Stimulated activated CD4-positive, alpha-beta T cell treated with anti-CD3 and anti-CD28 coated beads, Interleukin-15, amount 100 ng/mL, for 48 hours (primary cell): Measurements from ENCODE around the gene PTPRO.
A peak's percentile ranks its signal among the peaks of the same experiment; 100 is the strongest.

Experiments used
- DNase-seq, 2 donors: peaks; one replicate each; pipeline ENCODE4 v3.0.0-alpha.2; 2020; ENCODE audit warnings: low read depth in 2 of 2

PTPRO gene

DNA sequence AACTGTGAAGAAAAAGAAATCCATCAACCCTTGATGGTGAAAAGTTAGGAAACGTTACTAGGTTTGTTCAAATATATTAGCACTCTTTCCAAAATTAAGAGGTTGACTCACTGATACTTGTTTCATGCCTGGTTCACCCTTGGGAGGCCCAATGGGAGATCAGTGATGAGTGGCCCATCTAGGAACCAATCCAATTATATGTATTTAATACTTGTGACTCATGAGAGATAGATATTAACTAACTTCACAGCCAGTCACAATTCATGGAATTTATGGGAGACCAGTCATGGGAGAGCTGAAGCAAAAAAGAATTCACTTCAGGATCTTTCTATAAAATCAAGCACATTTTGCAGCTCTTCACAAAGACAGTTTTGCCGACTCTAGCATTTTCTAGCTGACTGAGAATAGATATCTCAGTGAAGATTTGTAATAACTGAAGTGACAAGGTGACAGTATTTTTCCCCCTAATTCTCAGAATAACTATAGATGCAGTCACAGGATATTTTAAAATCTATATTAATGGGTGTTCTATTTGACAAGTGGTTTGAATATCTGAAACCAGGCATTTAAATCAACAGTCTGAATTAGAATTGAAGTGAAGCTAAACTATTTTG, 236.7 kb downstream of the PTPRO start:
- no peak for DNase-seq

DNA sequence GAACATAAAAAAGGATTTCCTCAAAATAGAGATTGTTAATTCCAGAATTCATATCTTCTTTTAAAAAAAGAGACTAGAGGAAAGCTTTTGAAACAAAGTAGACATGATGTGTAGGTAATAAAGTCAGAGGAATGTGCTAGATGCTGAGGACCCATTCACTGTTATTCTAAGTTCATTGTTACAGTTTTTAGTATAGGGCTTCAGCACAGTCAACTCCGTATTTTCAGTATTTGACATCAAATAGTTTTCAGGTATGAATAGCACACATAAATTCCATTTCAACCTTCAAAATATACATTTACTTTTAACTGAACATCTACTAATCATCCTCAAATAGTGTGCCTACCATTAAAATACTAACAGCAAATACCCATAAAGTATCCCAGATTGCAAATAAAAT, 239.1 kb downstream of the PTPRO start:
- DNase-seq, result no peak

DNA sequence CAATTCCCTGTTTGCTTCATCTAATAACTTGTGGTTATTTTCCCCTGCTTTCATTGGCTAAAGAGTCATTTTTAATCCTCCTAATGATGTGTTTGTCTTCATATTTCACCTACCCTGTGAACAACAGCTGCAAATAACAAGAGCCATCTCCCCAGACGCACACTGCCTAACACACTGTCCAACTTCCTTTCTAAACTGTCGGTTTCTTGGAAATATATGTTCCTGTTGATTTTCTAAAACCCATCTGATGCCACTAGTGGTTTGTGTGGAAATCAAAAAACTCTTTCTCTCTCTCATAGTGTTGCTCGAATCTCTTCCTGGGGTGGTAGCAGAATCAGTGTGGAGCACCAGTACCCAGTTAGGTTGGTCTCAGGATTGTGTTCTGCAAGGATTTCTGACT, 240.0 kb downstream of the PTPRO start:
- no peak for DNase-seq

DNA sequence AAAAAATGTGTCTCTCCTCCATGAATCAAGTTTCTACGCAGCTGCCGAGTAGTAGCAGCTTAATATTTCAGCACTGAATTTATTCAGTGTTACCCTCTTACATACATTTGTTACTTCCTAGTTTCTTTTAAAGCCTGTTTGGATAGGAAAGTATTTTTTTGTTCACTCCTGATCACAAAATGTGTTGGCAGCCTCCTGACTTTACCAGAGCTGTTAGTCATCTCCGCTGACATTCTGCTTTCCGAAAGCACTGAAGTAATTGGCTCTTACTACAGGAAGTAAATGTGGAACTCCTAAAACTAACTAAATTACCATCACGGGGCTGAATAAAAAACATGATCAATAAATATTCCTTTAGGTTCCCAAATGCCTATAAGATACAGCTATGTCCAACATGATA, 241.4 kb downstream of the PTPRO start:
- peak; percentile 20 to 25 for DNase-seq

DNA sequence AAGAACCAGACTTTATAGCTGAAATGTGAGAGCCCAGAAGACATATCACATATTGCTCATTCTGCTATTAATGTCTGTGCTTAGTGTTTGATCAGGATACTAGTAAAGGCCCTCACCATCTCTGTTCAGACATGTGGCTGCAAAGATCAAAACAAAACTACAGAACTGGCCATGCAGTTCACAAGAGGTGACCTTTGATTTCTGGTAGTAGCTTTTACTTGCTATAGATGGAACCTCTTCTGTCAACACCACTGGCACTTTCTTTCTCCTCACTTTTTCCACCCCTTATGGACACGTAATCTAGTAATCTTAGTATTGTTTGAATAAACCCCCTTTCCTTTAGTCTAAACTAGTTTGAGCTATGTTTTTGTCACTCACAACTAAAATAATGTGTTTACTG, 252.0 kb downstream of the PTPRO start:
- DNase-seq, result no peak

DNA sequence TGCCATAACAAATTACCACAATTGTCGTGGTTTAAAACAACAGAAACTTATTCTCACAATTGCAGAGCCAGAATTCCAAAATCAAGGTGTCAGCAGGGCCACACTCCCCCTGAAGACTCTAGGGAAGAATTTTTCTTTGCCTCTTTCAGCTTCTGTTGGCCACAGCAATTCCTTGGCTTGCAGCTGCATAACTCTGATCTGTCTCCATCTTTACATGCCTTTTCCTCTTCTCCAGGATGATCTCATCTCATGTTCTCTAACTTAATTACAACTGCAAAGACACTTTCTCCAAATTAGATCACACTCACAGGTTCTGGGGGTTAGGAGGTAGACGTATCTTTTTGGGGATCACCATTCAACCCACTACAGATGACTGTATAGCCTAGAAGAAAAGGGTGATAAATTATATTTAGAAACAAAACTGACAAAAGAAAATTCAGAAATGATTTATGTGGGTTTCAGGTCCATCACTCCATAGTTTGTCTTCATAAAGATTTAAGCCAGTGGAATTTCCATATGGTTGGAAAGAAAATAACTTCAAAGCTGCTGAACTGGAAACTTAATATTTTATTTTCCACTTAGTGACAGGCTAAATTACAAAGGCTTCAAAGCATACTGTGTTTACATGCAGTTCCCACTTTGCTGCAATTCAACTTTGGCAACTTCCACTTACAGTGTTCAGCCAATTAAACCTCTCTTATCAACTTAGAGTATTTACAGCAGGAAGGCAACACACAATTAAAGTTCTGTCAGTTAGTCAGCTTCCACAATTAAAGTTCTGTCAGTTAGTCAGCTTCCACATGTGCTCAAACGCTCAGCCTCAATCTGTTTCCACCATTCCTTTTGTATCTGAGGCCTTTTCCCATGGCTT, 253.6 kb downstream of the PTPRO start:
- no peak for DNase-seq

DNA sequence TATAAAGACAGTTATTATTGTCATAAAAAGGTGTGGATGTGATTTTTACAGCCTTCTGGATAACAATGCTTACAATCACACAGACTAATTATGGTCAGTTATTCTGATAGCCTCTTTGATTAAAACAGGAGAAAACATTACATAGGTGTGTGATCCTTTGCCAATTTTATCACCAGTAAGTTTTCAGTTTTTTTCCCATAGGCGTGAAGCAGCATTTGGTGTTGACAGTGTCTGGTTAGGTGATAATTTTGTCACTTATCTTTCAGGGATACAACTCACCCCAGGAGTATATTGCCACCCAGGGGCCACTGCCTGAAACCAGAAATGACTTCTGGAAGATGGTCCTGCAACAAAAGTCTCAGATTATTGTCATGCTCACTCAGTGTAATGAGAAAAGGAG, 258.1 kb downstream of the PTPRO start:
- no peak for DNase-seq

DNA sequence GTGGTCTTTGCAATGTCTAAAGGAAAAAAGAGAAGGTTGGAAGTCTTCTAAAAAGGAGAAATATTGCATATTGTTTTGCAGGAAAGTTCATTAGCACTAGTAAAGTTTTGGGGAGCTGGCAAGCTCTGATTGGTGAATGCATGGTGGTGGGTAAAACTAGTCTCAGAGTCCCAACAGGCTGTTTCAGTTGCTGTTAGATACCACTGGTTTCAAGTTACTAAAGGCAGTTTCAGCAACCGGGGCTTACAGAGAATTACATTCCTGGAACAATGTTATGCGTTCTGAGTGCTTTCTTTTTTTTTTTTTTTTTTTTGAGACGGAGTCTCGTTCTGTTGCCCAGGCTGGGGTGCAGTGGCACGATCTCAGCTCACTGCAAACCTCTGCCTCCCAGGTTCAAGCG, 258.7 kb downstream of the PTPRO start:
- no peak for DNase-seq

DNA sequence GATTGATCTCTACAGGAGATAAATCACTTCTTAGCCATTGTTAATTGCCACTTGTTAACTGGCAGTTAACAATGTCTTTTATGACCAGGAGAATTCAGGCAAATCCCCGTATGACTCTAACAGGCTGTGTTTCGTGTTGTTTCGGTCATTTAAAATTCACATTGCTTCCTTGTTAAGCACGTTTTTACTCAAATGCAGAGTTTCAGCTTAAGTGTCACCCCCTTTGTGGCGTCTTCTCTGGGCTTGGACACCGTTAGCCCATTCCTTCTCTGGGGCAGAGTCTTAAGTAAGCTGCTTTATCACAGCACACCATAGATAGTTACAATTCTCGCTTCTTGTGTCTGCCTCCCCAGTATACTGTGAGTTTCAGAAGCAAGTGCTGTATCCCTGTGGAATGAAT, 261.5 kb downstream of the PTPRO start:
- no peak for DNase-seq

DNA sequence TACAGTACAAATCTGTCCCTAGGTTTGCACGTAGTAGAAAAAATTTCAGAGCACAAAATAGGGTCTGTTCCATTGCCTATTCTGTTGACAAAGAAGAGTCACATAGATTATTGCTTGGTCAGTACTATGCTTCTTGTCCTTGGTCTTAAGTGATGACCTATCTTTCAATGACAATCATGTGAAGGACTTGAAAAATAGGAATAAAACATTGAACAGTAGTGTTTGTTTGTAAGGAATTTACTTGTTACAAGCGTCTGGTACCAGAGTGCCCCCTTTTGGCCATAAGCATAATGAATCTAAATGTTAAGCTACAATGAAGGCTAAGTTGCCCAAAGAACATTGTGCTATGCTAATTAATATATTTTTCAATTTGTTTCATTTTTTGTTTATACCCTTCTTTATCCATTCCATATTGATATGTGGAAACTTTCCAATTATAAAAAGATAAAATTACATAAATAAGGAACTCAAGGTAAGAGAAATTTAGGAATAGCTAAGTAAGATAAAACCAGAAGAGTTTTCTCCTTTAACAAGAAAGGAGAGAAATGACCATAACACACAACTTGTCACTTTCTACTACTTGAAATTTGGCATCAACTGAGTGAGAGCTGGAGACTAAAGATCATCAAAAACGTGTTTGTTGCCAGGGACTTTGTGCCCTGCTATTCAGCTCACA, 262.2 kb downstream of the PTPRO start:
- no peak for DNase-seq

DNA sequence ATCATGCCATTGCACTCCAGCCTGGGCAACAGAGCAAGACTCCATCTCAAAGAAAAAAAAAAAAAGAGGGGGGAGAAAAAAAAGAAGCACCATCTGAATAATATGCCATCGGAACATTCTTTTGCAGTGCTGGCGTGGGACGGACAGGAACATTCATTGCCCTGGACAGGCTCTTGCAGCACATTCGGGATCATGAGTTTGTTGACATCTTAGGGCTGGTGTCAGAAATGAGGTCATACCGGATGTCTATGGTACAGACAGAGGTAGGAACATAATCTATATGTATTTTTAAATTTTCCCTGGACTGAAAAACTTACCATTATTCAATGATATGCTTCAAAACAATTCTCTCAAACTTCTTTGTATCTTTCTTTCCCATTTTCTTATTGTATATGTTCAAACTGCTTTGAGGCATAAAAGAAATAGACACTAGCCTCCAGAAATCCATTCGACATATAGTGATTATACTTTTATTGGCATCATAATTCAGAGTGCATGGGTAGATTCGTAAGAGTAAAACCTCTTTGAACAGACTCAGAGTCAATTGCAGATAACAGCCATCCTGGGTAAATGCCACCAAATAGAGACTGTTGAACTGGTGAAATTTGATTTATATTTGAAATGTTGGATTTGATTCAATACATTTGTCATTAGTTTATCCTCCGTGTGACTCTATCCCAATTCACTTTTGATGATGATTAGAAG, 267.2 kb downstream of the PTPRO start:
- DNase-seq, result no peak

DNA sequence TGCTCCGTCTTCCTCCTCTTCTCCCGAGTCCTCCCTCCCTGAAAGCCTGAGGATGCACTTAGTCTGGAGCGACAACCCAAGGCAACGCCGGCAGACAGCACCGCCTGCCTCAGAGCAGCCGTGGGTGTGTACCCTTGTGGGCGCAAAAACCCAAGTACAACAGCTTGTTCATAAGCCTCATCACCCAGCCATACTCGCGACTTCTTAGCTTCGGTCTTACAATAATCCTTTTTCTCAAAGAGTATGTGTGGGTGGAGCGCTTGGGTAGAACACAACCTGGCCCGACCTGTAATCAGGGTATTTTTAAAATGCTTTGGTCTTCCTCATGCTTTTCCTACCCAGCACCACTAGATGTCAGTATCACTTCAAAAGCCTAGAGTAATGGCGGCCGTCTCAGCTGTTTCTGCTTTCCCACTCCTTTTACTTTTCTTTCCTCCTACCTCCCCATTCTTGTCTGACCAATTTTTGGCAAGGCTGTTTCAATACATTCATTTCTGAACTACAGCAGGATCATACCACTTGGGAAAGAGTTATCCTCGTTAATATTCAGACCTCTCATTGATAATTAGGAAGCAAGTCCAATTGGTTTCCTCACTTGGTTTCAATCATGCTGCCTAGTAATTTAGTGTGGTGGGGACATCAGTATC, 268.0 kb downstream of the PTPRO start:
- DNase-seq, result peak in 1 of 2 donors; percentile 5

DNA sequence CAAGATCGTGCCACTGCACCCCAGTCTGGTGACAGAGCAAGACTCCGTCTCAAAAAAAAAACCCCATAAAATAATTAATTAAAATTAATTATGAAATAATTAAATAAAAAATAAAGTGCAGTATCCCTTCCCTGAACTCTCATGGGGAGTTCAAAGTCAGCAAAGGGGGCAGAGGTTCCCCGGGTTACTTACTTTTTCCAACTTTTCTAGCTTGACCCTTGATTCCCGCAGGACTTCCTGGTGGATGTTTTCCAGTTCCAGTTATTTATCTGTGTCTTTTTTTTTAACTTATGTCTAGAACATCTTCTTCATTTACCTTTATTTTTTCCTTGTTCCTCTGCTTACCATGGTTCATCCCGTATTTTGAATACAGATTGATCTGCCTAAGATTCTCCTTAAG, 269.5 kb downstream of the PTPRO start:
- DNase-seq, result no peak

DNA sequence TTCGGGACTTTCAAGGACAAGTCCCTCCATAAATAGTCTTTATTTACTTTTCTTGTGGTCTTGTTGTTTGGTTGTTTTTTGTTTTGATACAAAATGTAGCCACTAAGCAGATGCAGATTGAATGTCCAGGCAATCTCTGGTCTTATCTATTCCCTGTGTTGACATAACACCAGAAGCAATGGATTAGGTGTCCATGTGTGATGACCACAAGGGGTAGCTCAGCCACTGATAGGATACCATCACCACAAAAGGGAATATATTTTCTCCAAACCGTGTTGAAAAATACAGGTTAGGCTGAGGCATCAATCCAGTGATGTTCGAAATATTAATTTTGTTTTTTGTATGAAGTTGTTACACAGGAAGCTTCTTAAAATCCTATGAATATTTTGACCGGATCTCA, 270.6 kb downstream of the PTPRO start:
- DNase-seq, result no peak

DNA sequence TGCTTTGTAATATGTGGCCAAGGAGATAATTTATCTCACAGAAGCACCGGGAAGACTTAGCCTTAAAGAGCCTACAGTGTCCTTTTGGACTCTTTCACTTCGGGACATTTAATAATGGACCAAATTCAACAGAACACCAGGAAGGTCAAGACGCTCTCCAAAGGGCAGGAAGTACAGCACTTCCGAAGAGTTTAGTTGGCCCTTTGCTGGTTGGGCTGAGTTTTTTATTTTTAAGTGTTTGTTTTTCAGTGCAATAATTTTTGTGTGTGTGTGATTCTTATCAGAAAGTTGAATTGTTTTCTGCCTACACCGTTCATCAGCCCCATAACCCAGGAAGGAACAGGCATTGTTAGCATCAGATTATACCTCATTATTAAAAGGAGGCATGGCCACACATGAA, 273.9 kb downstream of the PTPRO start:
- DNase-seq, result no peak

DNA sequence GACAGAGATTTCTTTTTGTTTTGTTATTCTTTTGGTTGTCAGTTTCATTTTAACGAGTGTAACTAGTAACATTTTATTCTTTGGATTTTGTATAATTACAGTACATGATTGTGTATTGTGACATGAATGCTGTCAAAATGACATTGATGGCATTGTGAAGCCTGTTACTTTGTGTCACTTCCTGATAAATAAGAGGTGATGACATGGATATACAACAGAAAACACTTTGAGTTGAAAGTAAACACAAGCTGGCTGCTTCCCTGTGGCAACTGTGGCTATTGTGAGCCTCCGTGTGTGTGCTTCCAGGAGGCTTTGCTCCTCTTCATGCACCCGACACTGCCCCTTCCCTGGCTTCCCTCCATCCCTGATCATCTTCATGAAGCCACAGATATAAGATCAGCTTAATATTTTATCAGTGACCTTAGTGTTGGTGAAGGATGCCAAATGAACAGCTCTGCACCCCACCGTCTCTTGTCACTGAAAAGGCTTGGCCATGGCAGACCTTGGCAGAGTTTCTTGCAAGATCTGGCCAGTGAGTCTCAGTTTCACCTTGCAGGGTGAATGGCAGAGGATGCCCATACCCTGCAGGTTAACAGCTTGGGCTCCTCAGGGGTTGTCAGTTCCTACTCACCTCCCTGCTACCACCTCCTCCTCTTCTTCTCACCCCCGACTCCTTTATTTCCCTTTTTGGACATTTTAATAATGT, 275.0 kb downstream of the PTPRO start:
- no peak for DNase-seq

DNA sequence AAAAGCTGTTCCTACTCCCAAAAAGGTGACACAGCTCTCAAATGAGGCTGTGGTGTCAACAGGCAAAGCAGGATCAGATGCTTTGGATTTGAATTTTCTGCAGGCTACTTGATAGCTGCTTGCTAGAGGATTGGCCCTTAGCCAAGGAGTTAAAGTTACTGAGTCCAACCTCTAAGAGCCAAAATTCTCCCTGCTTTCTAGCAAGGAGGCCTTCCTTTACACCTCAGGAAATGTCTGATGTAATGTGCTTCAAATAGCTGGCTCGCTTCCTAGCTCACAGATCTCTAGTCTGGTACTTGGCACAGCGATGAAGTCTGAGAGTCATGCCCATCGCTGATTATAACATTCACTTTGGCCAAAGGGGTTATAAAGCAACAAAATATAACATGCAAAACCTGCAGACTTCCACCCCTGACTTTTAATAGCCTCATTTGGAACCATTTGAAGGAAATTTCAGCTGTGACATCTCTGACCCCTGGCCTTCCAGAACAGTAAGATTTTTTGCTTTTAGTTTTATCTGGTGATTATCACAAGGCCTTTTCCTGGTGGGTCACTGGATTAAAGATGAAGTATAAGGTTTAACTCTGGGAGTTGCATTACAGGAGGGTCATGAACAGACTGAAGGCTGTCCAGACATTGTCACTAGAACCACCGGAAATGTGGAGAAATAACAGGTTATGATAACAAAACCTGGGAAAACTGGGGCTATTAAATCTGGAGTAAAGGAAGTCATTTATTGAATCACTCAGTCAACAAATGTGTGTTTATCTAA, 277.1 kb downstream of the PTPRO start:
- no peak for DNase-seq

DNA sequence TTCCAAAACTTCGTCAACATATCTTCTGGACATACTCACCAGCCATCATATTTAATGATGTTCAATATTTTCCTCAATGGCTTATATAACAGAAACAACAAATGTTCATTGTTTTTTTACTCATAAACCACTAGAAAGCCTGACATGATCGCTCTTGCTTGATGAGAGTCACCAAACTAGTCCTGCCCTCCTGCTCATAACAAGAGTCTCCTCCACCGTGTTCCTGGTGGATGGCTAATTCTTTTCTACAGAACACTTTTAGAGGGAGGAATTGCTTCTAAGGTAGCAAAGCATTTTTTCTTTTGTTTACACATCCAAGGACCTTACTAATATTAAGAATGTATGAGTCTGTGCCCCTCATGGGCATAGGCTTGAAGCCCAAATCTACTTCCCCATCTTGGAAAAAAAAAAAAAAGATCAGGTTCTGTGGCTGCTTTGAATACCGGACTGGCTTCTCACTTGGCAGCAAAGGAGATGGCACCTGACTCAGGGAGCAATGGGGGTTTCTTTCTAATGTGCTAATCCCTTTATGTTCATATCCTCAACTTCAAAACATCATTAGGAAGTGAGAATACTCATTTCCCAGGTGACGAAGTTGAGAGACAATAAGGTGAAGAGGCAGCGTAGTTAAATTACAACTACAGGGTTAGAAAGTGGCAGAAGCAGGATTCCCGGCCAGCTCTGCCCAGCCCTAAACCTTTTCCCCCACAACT, 278.1 kb downstream of the PTPRO start:
- no peak for DNase-seq

DNA sequence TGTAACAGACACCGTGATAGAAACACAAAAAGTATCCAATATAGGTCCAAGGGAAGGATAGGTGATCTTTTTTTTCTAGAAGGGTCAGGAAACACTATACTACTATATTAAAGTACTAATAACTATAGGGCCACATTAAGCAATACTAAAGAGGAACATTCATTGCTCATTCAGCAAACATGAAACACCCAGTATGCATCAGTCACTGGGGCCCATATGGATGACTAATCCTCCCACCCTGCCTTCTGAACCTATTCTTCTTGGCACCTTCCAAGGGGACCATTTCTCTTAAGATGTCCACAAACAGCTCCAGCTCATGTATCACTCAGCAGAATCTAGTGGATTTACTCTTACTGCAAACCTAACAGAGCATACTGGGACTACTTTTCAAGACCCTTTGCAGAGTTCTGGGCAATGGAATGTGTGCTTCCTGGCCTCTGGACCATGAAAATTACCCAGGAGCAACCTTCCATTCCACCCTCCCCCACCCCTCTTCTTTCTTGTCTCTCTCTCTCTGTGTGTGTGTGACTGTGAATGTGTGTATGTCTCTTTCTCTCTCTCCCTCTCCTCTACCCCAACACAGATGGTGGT, 279.0 kb downstream of the PTPRO start:
- DNase-seq, result peak in 1 of 2 donors; percentile 8
